Measurements from ENCODE around the gene UROC1.

The UROC1 gene

GRCh38 chr3:126476166-126477060, 41.2 kb downstream of the UROC1 start:
- no peak for TF ChIP-seq CTCF (IDR thresholded peaks at IDR 0.05; ENCODE audit: low read depth, low read length)
- in situ Hi-C loops (cut with HindIII; ENCODE audit: low sequenced_read_pairs), result no loop called here
- DNase-seq (ENCODE audit: low read depth, low spot score), result peak; percentile 24
- peak overlapping the region; percentile 62 for H3K4me3 ChIP-seq (ENCODE audit: low read depth, low read length)

GRCh38 chr3:126475413-126476114, 42.0 kb downstream of the UROC1 start, which contains the start of gene ZXDC:
Gene ZXDC, minus strand, starts transcription at chr3:126475891. Its CDS starts 26 bp downstream, at chr3:126475865.
- H3K4me3 ChIP-seq (ENCODE audit: low read depth, low read length), result peak within 1 kb of the TSS; percentile 78
- TF ChIP-seq CTCF (IDR thresholded peaks at IDR 0.05; ENCODE audit: low read depth, low read length), result peak; percentile 48
- DNase-seq (ENCODE audit: low read depth, low spot score), result peak; percentile 91
- in situ Hi-C loops (cut with HindIII; ENCODE audit: low sequenced_read_pairs), result no loop called here

GRCh38 chr3:126474498-126475412, 42.8 kb downstream of the UROC1 start:
- peak overlapping the region; percentile 78 for H3K4me3 ChIP-seq (ENCODE audit: low read depth, low read length)
- DNase-seq (ENCODE audit: low read depth, low spot score), result peak; percentile 51
- in situ Hi-C loops (cut with HindIII; ENCODE audit: low sequenced_read_pairs), result no loop called here
- TF ChIP-seq CTCF (IDR thresholded peaks at IDR 0.05; ENCODE audit: low read depth, low read length), result no peak

GRCh38 chr3:126473292-126474168, 44.0 kb downstream of the UROC1 start:
- no peak for TF ChIP-seq CTCF (IDR thresholded peaks at IDR 0.05; ENCODE audit: low read depth, low read length)
- in situ Hi-C loops (cut with HindIII; ENCODE audit: low sequenced_read_pairs), result no loop called here
- peak overlapping the region; percentile 7 for H3K4me3 ChIP-seq (ENCODE audit: low read depth, low read length)
- DNase-seq (ENCODE audit: low read depth, low spot score), result no peak

- peak; percentile 87 for DNase-seq (ENCODE audit: low read depth, low spot score)
- H3K4me3 ChIP-seq (ENCODE audit: low read depth, low read length), result peak overlapping the region; percentile 6
- peak; percentile 18 for TF ChIP-seq CTCF (IDR thresholded peaks at IDR 0.05; ENCODE audit: low read depth, low read length)
- in situ Hi-C loops (cut with HindIII; ENCODE audit: low sequenced_read_pairs), result no loop called here
Observed at GRCh38 chr3:126472277-126473006, 45.1 kb downstream of the UROC1 start.

All from astrocyte of the spinal cord (primary cell).